CD14-positive monocyte (primary cell): ENCODE measurements around the gene C1orf56. TPM values are rescaled to one million over a fixed set of nuclear protein-coding genes. Genes with fewer than 3 reads are reported as not detected.
A peak's percentile ranks its signal among the peaks of the same experiment; 100 is the strongest.

ENCODE experiments used
- DNase-seq, 3 donors: peaks; one replicate each; pipeline ENCODE4 v3.0.0-alpha.2; 2011 to 2022
- H2AFZ ChIP-seq: 2 replicates; pipeline ENCODE4 v1.6.0; 2012; ENCODE audit warnings: mild to moderate bottlenecking, low read depth, low read length, inconsistent platforms; ENCODE audit not compliant: insufficient read depth, poor library complexity, severe bottlenecking
- H3K27ac ChIP-seq, 2 donors: 1 replicate in 1 of 2; 2 replicates in 1 of 2; pipeline ENCODE4 v1.5.1; 2012 to 2013; ENCODE audit warnings: low read length in 2 of 2, control low read depth in 1 of 2, inconsistent platforms in 1 of 2, low read depth in 1 of 2, mild to moderate bottlenecking in 1 of 2
- H3K27me3 ChIP-seq, 2 donors: one replicate each; pipeline versions ENCODE4 v1.6.0 to v1.6.1; 2011 to 2013; ENCODE audit warnings: low read length in 2 of 2; ENCODE audit not compliant: control insufficient read depth in 2 of 2, insufficient read depth in 2 of 2
- H3K36me3 ChIP-seq, 2 donors: replicated peaks in 1 of 2; 1 replicate in 1 of 2; 2 replicates in 1 of 2; pipeline versions ENCODE4 v1.5.1 to v1.6.1; 2012 to 2013; ENCODE audit warnings: low read length in 2 of 2, control low read depth in 1 of 2, inconsistent platforms in 1 of 2, mild to moderate bottlenecking in 1 of 2; ENCODE audit not compliant: insufficient read depth in 2 of 2, control insufficient read depth in 1 of 2
- H3K4me1 ChIP-seq, 2 donors: 1 replicate in 1 of 2; 2 replicates in 1 of 2; pipeline versions ENCODE4 v1.5.1 to v1.6.1; 2012 to 2013; ENCODE audit warnings: low read length in 2 of 2, control low read depth in 1 of 2, inconsistent platforms in 1 of 2, mild to moderate bottlenecking in 1 of 2, moderate library complexity in 1 of 2; ENCODE audit not compliant: insufficient read depth in 2 of 2, control insufficient read depth in 1 of 2
- H3K4me2 ChIP-seq: replicated peaks from 2 replicates; pipeline ENCODE3; 2012; ENCODE audit warnings: low read length, moderate library complexity, mild to moderate bottlenecking; ENCODE audit not compliant: poor library complexity, severe bottlenecking; ENCODE audit errors: extremely low read depth
- H3K4me3 ChIP-seq, 3 experiments: fragments of 200-600 bp in 1 of 3; sonication (generic) in 1 of 3; replicated peaks in 1 of 3; 1 replicate in 2 of 3; 2 replicates in 1 of 3; pipeline ENCODE4 v1.5.1; 2011 to 2013; ENCODE audit warnings: low read length in 3 of 3, mild to moderate bottlenecking in 3 of 3, control low read depth in 2 of 3, low read depth in 2 of 3, inconsistent platforms in 1 of 3, moderate library complexity in 1 of 3
- H3K79me2 ChIP-seq: 2 replicates; pipeline ENCODE4 v1.6.0; 2012; ENCODE audit warnings: mild to moderate bottlenecking, control low read depth, inconsistent platforms, low read length, moderate library complexity; ENCODE audit not compliant: insufficient read depth
- H3K9ac ChIP-seq: 2 replicates; pipeline ENCODE4 v1.6.0; 2017; ENCODE audit warnings: low read length, mild to moderate bottlenecking; ENCODE audit not compliant: insufficient read depth, poor library complexity, severe bottlenecking
- H3K9me3 ChIP-seq, 2 donors: replicated peaks in 1 of 2; 1 replicate in 1 of 2; 2 replicates in 1 of 2; pipeline versions ENCODE4 v1.5.1 to v1.6.1; 2012 to 2013; ENCODE audit warnings: low read length in 2 of 2, control low read depth in 1 of 2; ENCODE audit not compliant: control insufficient read depth in 1 of 2, insufficient read depth in 1 of 2
- H4K20me1 ChIP-seq: 2 replicates; pipeline ENCODE4 v1.6.0; 2012; ENCODE audit warnings: mild to moderate bottlenecking, low read length, control low read depth, moderate library complexity; ENCODE audit not compliant: insufficient read depth
- H3K27ac Mint-ChIP-seq, 7 donors: one replicate each; pipeline ENCODE4 v1.8.0; 2020; ENCODE audit warnings: mild to moderate bottlenecking in 7 of 7, mixed read lengths in 7 of 7, moderate library complexity in 6 of 7, inconsistent platforms in 2 of 7
- H3K27me3 Mint-ChIP-seq, 3 donors: one replicate each; pipeline ENCODE4 v1.8.0; 2021 to 2022; ENCODE audit warnings: low read depth in 3 of 3, mild to moderate bottlenecking in 3 of 3, mixed read lengths in 3 of 3, moderate library complexity in 3 of 3, inconsistent platforms in 1 of 3
- H3K36me3 Mint-ChIP-seq, 2 donors: one replicate each; pipeline ENCODE4 v1.8.0; 2020; ENCODE audit warnings: mixed read lengths in 2 of 2, inconsistent platforms in 1 of 2, mild to moderate bottlenecking in 1 of 2
- H3K4me1 Mint-ChIP-seq: one replicate; pipeline ENCODE4 v1.8.0; 2020; ENCODE audit warnings: mild to moderate bottlenecking, mixed read lengths
- H3K4me3 Mint-ChIP-seq, 2 donors: one replicate each; pipeline ENCODE4 v1.8.0; 2020; ENCODE audit warnings: mild to moderate bottlenecking in 2 of 2, mixed read lengths in 2 of 2, moderate library complexity in 1 of 2
- H3K9me3 Mint-ChIP-seq, 7 donors: one replicate each; pipeline ENCODE4 v1.8.0; 2020 to 2022; ENCODE audit warnings: mixed read lengths in 7 of 7, mild to moderate bottlenecking in 6 of 7, moderate library complexity in 6 of 7, inconsistent platforms in 2 of 7
- CTCF ChIP-seq: fragments of 200-600 bp; IDR thresholded peaks from one replicate; pipeline ENCODE4 v1.8.0; 2022; ENCODE audit warnings: antibody characterized with exemption, mild to moderate bottlenecking
- WGBS: methylation state at CpG from one replicate; pipeline ENCODE4 v1.1.5; 2013; ENCODE audit warnings: missing lambda C conversion rate; ENCODE audit not compliant: insufficient coverage; 5-methylcytosine and 5-hydroxymethylcytosine counted together
- intact Hi-C, 2 donors: fragments of 100-400 bp; cut with micrococcal nuclease; formaldehyde crosslinking; loops; one replicate each; pipeline versions ENCODE4 v1.15.0 to v1.15.1; 2023
- polyA plus RNA-seq, 3 donors: library from polyadenylated mRNA; depleted of rRNA in 1 of 3; unstranded in 2 of 3; stranded (reverse) in 1 of 3; fragments of 300-500 nt in 2 of 3; fragments of >200 nt in 1 of 3; fragmentation: Illumina TruSeq in 2 of 3; gene quantifications; 1 replicate in 2 of 3; 2 replicates in 1 of 3; pipeline ENCODE4 v1.2.3, GENCODE V29; 2012 to 2021

The C1orf56 gene
- polyA plus RNA-seq, 3 donors: 0.60 to 1.5 (median 0.62) TPM

- intact Hi-C loops: loop anchor here (5.0 to 10.0 kb wide), 7 partner anchors 37 to 157 kb away; partner anchors contain the start of genes LYSMD1 (in 2 of the 2), SCNM1 (in 2 of the 2), ARNT (in 1 of the 2) and C1orf56 (in 1 of the 2)
- H2AFZ ChIP-seq: no peak overlapping the region
- no peaks in the 10 kb centered on the region for H3K9me3 Mint-ChIP-seq
- no peaks in the 10 kb centered on the region for H3K9me3 ChIP-seq
- no peak overlapping the region for H3K4me3 Mint-ChIP-seq
- DNase-seq: no peak
- TF ChIP-seq CTCF: no peak
- H3K36me3 ChIP-seq: peaks cover 0 to 9% of the 10 kb centered on the region in 2 donors
- H3K4me3 ChIP-seq: no peak overlapping the region
- no peak overlapping the region for H3K4me2 ChIP-seq
- peaks cover 0 to 10% (median 0%) of the 10 kb centered on the region in 3 donors for H3K27me3 Mint-ChIP-seq
- H3K4me1 Mint-ChIP-seq: peaks cover 49% of the 10 kb centered on the region
- no peak overlapping the region for H3K27ac ChIP-seq
- no peaks in the 10 kb centered on the region for H3K27me3 ChIP-seq
- H4K20me1 ChIP-seq: no peaks in the 10 kb centered on the region
- H3K9ac ChIP-seq: no peak overlapping the region
- 100% methylated on average over 2 of the region's 8 CpGs for WGBS
- peaks cover 4 to 11% of the 10 kb centered on the region in 2 donors for H3K36me3 Mint-ChIP-seq
- peaks cover 38 to 44% of the 10 kb centered on the region in 2 donors for H3K4me1 ChIP-seq
- peak overlapping the region in 1 of 7 donors; percentile 57 for H3K27ac Mint-ChIP-seq
- peaks cover 47% of the 10 kb centered on the region for H3K79me2 ChIP-seq
Observed at GRCh38 chr1:151009674-151010345, 37.7 kb upstream of the C1orf56 start.

GRCh38 chr1:151010346-151010726 lies 37.2 kb upstream of the C1orf56 start:
- no peaks in the 10 kb centered on the region for H3K9me3 ChIP-seq
- H3K27ac ChIP-seq: no peak overlapping the region
- no peak overlapping the region for H3K4me3 ChIP-seq
- H3K4me3 Mint-ChIP-seq: no peak overlapping the region
- no peak overlapping the region for H3K4me2 ChIP-seq
- no peaks in the 10 kb centered on the region for H3K9me3 Mint-ChIP-seq
- intact Hi-C loops: loop anchor here in 1 of 2 donors (5.0 kb wide), 1 partner anchor 37 kb away; the partner anchor contains the start of gene C1orf56
- H3K79me2 ChIP-seq: peaks cover 41% of the 10 kb centered on the region
- no peak overlapping the region for H2AFZ ChIP-seq
- no peak overlapping the region for H3K27ac Mint-ChIP-seq
- no peaks in the 10 kb centered on the region for H3K27me3 ChIP-seq
- H3K4me1 Mint-ChIP-seq: peaks cover 44% of the 10 kb centered on the region
- H3K36me3 ChIP-seq: peaks cover 0 to 9% of the 10 kb centered on the region in 2 donors
- no peaks in the 10 kb centered on the region for H4K20me1 ChIP-seq
- TF ChIP-seq CTCF: no peak
- peaks cover 4 to 13% of the 10 kb centered on the region in 2 donors for H3K36me3 Mint-ChIP-seq
- no peak for DNase-seq
- peaks cover 0 to 10% (median 0%) of the 10 kb centered on the region in 3 donors for H3K27me3 Mint-ChIP-seq
- peaks cover 32 to 39% of the 10 kb centered on the region in 2 donors for H3K4me1 ChIP-seq
- no peak overlapping the region for H3K9ac ChIP-seq
- WGBS: no CpG with 5 or more reads among the region's 3 CpGs
